Endothelial cell (in vitro differentiated cells): ENCODE results near the gene FCSK. TPM values are rescaled to one million over a fixed set of nuclear protein-coding genes. Genes with fewer than 3 reads are reported as not detected.

Source experiments
- DNase-seq: peaks from one replicate; pipeline ENCODE4 v3.0.0; 2021; ENCODE audit warnings: low spot score
- H3K27ac Mint-ChIP-seq: one replicate; pipeline ENCODE4 v1.8.0; 2021; ENCODE audit warnings: mixed read lengths, inconsistent platforms; ENCODE audit not compliant: unreplicated experiment
- H3K27me3 Mint-ChIP-seq: one replicate; pipeline ENCODE4 v1.8.0; 2021; ENCODE audit warnings: mild to moderate bottlenecking, moderate library complexity, mixed read lengths, inconsistent platforms; ENCODE audit not compliant: unreplicated experiment
- H3K36me3 Mint-ChIP-seq: one replicate; pipeline ENCODE4 v1.8.0; 2021; ENCODE audit warnings: mild to moderate bottlenecking, low read depth, mixed read lengths, inconsistent platforms; ENCODE audit not compliant: unreplicated experiment
- H3K4me1 Mint-ChIP-seq: one replicate; pipeline ENCODE4 v1.8.0; 2021; ENCODE audit warnings: mild to moderate bottlenecking, mixed read lengths, inconsistent platforms; ENCODE audit not compliant: unreplicated experiment
- H3K4me3 Mint-ChIP-seq: one replicate; pipeline ENCODE4 v1.8.0; 2021; ENCODE audit warnings: mild to moderate bottlenecking, mixed read lengths, inconsistent platforms; ENCODE audit not compliant: unreplicated experiment
- H3K9me3 Mint-ChIP-seq: one replicate; pipeline ENCODE4 v1.8.0; 2021; ENCODE audit warnings: mixed read lengths, inconsistent platforms; ENCODE audit not compliant: unreplicated experiment
- CTCF ChIP-seq: fragments of 200-600 bp; sonication (generic); IDR thresholded peaks from one replicate; pipeline ENCODE4 v1.5.0; 2021; ENCODE audit warnings: antibody characterized with exemption; ENCODE audit not compliant: unreplicated experiment
- total RNA-seq: library from RNA; stranded (reverse); fragmentation: NEBNext Ultra II Directional; extraction: Animal tissue kit (Norgen Biotek cat#: 25700); gene quantifications from one replicate; pipeline ENCODE4 v1.2.1, GENCODE V29; 2021; ENCODE audit not compliant: unreplicated experiment

FCSK gene
- total RNA-seq, 1 donor from 2014 or later = 14.7 TPM

- Mint-ChIP-seq H3K4me1 (peaks cover 31% of the 10 kb centered on the region), H3K27ac (no peak overlapping the region), H3K36me3 (peaks cover 23% of the 10 kb centered on the region), H3K9me3 (no peaks in the 10 kb centered on the region), H3K4me3 (no peak overlapping the region), H3K27me3 (peaks cover 6% of the 10 kb centered on the region)
- TF ChIP-seq CTCF = no peak
- DNase-seq = no peak
Measured at GRCh38 chr16:70527315-70527996, 73.1 kb downstream of the FCSK start.

GRCh38 chr16:70529051-70529777 is 74.8 kb downstream of the FCSK start:
- Mint-ChIP-seq H3K36me3 (peaks cover 31% of the 10 kb centered on the region), H3K27ac (no peak overlapping the region), H3K4me1 (peaks cover 20% of the 10 kb centered on the region), H3K4me3 (no peak overlapping the region), H3K9me3 (no peaks in the 10 kb centered on the region), H3K27me3 (peaks cover 6% of the 10 kb centered on the region)
- peak; percentile 58 for TF ChIP-seq CTCF
- DNase-seq = no peak

Other genes starting within 250 kb of the FCSK start
- gene EXOSC6, start 202.7 kb upstream of the FCSK start, total RNA-seq = 25.1 TPM
- 60.4 TPM for gene AARS1, start 165.1 kb upstream of the FCSK start, total RNA-seq
- gene DDX19B, start 155.4 kb upstream of the FCSK start, total RNA-seq = 37.1 TPM
- 35.3 TPM for gene DDX19A, start 107.7 kb upstream of the FCSK start, total RNA-seq
- 87.0 TPM for gene ST3GAL2, start 15.5 kb upstream of the FCSK start, total RNA-seq
- gene COG4, start 69.0 kb downstream of the FCSK start, total RNA-seq = 64.1 TPM
- 228 TPM for gene SF3B3, start 69.2 kb downstream of the FCSK start, total RNA-seq
- 1.6 TPM for gene IL34, start 192.0 kb downstream of the FCSK start, total RNA-seq
- gene MTSS2, start 231.5 kb downstream of the FCSK start, total RNA-seq = 82.6 TPM